WTC11 (cell line): ENCODE data around the gene ADIPOR2. TPM values are rescaled to one million over a fixed set of nuclear protein-coding genes. Genes with fewer than 3 reads are reported as not detected.

Experiments used
- ATAC-seq: fragments of 200-7000 bp; cut with Tn5 transposase; 2 replicates; pipeline ENCODE4 v1.10.0; 2021; ENCODE audit warnings: mild to moderate bottlenecking, moderate library complexity
- CTCF ChIA-PET: fragments of 300-600 bp; sonication (Branson Sonifier 250); formaldehyde crosslinking; loops from one replicate; lab custom pipeline; 2021; ENCODE audit warnings: antibody characterized with exemption; lab: Charles Lee
- POLR2A ChIA-PET: fragments of 350-600 bp; sonication (Branson Sonifier 250); formaldehyde crosslinking; loops from one replicate; lab custom pipeline; 2021; ENCODE audit warnings: antibody characterized with exemption; lab: Charles Lee
- DNase-seq: peaks from one replicate; pipeline ENCODE4 v3.0.0; 2021; ENCODE audit warnings: low spot score
- H3K27ac Mint-ChIP-seq: 2 replicates; pipeline ENCODE4 v1.8.0; 2021; ENCODE audit warnings: mixed read lengths
- H3K27me3 Mint-ChIP-seq: 2 replicates; pipeline ENCODE4 v1.8.0; 2021; ENCODE audit warnings: low read depth, mild to moderate bottlenecking, moderate library complexity, mixed read lengths
- H3K36me3 Mint-ChIP-seq: 2 replicates; pipeline ENCODE4 v1.8.0; 2021; ENCODE audit warnings: mixed read lengths
- H3K4me1 Mint-ChIP-seq: 2 replicates; pipeline ENCODE4 v1.8.0; 2022; ENCODE audit warnings: mixed read lengths
- H3K4me3 Mint-ChIP-seq: 2 replicates; pipeline ENCODE4 v1.8.0; 2021; ENCODE audit warnings: mild to moderate bottlenecking, moderate library complexity, mixed read lengths
- H3K9me3 Mint-ChIP-seq: 2 replicates; pipeline ENCODE4 v1.8.0; 2021; ENCODE audit warnings: mixed read lengths
- CBFB ChIP-seq: sonication (generic); formaldehyde crosslinking; IDR thresholded peaks from 2 replicates; pipeline ENCODE4 v1.8.1; 2022; ENCODE audit warnings: mild to moderate bottlenecking, low read depth, missing genetic modification reagents
- CREB1 ChIP-seq: sonication (generic); formaldehyde crosslinking; IDR thresholded peaks from 2 replicates; pipeline ENCODE4 v1.8.0; 2023; ENCODE audit warnings: mild to moderate bottlenecking, missing genetic modification reagents
- EMX1 ChIP-seq: fragments of 250-450 bp; sonication (Bioruptor Pico); IDR thresholded peaks from 2 replicates; pipeline ENCODE4 v1.8.0; 2021; ENCODE audit warnings: mild to moderate bottlenecking
- ESRRA ChIP-seq: sonication (generic); formaldehyde crosslinking; IDR thresholded peaks from 2 replicates; pipeline ENCODE4 v1.8.1; 2022; ENCODE audit warnings: mild to moderate bottlenecking, missing genetic modification reagents, borderline replicate concordance
- FOXJ3 ChIP-seq: sonication (generic); formaldehyde crosslinking; IDR thresholded peaks from 2 replicates; pipeline ENCODE4 v1.9.0; 2021; ENCODE audit warnings: missing genetic modification reagents, mild to moderate bottlenecking, borderline replicate concordance
- IRF2 ChIP-seq: sonication (generic); formaldehyde crosslinking; IDR thresholded peaks from 2 replicates; pipeline ENCODE4 v1.8.0; 2022; ENCODE audit warnings: low read depth, missing genetic modification reagents, borderline replicate concordance
- NR2C2 ChIP-seq: sonication (generic); formaldehyde crosslinking; IDR thresholded peaks from 2 replicates; pipeline ENCODE4 v1.8.0; 2022; ENCODE audit warnings: mild to moderate bottlenecking, missing genetic modification reagents
- NR3C1 ChIP-seq: sonication (generic); formaldehyde crosslinking; conservative IDR thresholded peaks from 2 replicates; pipeline ENCODE4 v1.8.1; 2023; ENCODE audit warnings: low read depth, mild to moderate bottlenecking, missing genetic modification reagents
- SP1 ChIP-seq: sonication (generic); formaldehyde crosslinking; conservative IDR thresholded peaks from 2 replicates; pipeline ENCODE4 v1.8.1; 2022; ENCODE audit warnings: missing genetic modification reagents
- TCF7 ChIP-seq: sonication (generic); formaldehyde crosslinking; IDR thresholded peaks from 2 replicates; pipeline ENCODE4 v1.8.0; 2022; ENCODE audit warnings: mild to moderate bottlenecking, low read depth, missing genetic modification reagents, moderate library complexity
- ZNF671 ChIP-seq: fragments of 250-450 bp; sonication (Bioruptor Pico); IDR thresholded peaks from 2 replicates; pipeline ENCODE4 v1.8.0; 2021; ENCODE audit warnings: mild to moderate bottlenecking
- total RNA-seq: library from RNA; stranded (reverse); gene quantifications from 3 replicates; pipeline ENCODE4 v1.2.3, GENCODE V29; 2021
- TF ChIP-seq, protein P1 (sequence below): sonication (generic); formaldehyde crosslinking; IDR thresholded peaks from 2 replicates; pipeline ENCODE4 v1.8.0; 2022; ENCODE audit warnings: mild to moderate bottlenecking, missing genetic modification reagents
- TF ChIP-seq, protein P2 (sequence below): fragments of 250-450 bp; sonication (Bioruptor Pico); IDR thresholded peaks from 2 replicates; pipeline ENCODE4 v1.9.0; 2021; ENCODE audit warnings: moderate library complexity, mild to moderate bottlenecking, inconsistent platforms, borderline replicate concordance
- TF ChIP-seq, protein P3 (sequence below): fragments of 250-450 bp; sonication (Bioruptor Pico); IDR thresholded peaks from 2 replicates; pipeline ENCODE4 v1.9.0; 2021; ENCODE audit warnings: mild to moderate bottlenecking, borderline replicate concordance
- TF ChIP-seq, protein P4 (sequence below): fragments of 250-450 bp; sonication (Bioruptor Pico); IDR thresholded peaks from 2 replicates; pipeline ENCODE4 v2.1.2; 2022; ENCODE audit warnings: mild to moderate bottlenecking, moderate library complexity
- TF ChIP-seq, protein P5 (sequence below): sonication (generic); formaldehyde crosslinking; IDR thresholded peaks from 2 replicates; pipeline ENCODE4 v1.8.1; 2023; ENCODE audit warnings: mild to moderate bottlenecking, missing genetic modification reagents, moderate library complexity
- TF ChIP-seq, protein P6 (sequence below): sonication (generic); formaldehyde crosslinking; IDR thresholded peaks from 2 replicates; pipeline ENCODE4 v1.8.1; 2023; ENCODE audit warnings: mild to moderate bottlenecking, missing genetic modification reagents, moderate library complexity
- TF ChIP-seq, protein P7 (sequence below): sonication (generic); formaldehyde crosslinking; IDR thresholded peaks from 2 replicates; pipeline ENCODE4 v1.8.1; 2022; ENCODE audit warnings: low read depth, mild to moderate bottlenecking, moderate library complexity, missing genetic modification reagents, borderline replicate concordance

The ADIPOR2 gene
- total RNA-seq, 1 experiment from 2014 or later: 38.4 TPM

DNA sequence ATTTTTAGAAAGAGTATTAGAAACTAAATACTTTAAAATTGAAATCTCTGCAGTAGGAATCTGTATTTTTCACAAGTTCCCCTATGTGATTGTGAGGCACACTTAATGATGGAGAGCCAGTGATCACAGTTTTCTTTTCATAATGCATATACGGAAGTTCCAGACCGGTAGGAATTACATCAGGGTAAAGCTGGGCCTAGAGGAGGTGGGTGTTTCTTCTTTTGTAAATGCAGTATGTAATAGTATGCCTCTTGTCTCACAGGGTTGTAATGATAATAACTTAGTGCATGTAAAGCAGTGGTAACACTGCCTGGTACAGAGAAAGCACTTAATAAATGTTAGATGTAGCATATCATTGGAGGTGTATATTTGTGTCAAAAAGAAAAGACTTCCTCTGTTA, 72.3 kb downstream of the ADIPOR2 start:
- Mint-ChIP-seq H3K4me3 (no peak overlapping the region), H3K27me3 (no peaks in the 10 kb centered on the region), H3K4me1 (peaks cover 24% of the 10 kb centered on the region), H3K36me3 (0 out of 2 replicates have a peak, but pooled peaks cover 2% of the 10 kb centered on the region), H3K27ac (no peak overlapping the region), H3K9me3 (no peaks in the 10 kb centered on the region)
- TF ChIP-seq, protein P1, sequence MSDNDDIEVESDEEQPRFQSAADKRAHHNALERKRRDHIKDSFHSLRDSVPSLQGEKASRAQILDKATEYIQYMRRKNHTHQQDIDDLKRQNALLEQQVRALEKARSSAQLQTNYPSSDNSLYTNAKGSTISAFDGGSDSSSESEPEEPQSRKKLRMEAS: no peak
- TF ChIP-seq, protein P2, sequence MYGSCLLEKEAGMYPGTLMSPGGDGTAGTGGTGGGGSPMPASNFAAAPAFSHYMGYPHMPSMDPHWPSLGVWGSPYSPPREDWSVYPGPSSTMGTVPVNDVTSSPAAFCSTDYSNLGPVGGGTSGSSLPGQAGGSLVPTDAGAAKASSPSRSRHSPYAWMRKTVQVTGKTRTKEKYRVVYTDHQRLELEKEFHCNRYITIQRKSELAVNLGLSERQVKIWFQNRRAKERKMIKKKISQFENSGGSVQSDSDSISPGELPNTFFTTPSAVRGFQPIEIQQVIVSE (CRISPR knock-in tag): no peak
- no peak for TF ChIP-seq ESRRA (CRISPR knock-in tag)
- TF ChIP-seq IRF2 (CRISPR knock-in tag): no peak
- TF ChIP-seq, protein P3, sequence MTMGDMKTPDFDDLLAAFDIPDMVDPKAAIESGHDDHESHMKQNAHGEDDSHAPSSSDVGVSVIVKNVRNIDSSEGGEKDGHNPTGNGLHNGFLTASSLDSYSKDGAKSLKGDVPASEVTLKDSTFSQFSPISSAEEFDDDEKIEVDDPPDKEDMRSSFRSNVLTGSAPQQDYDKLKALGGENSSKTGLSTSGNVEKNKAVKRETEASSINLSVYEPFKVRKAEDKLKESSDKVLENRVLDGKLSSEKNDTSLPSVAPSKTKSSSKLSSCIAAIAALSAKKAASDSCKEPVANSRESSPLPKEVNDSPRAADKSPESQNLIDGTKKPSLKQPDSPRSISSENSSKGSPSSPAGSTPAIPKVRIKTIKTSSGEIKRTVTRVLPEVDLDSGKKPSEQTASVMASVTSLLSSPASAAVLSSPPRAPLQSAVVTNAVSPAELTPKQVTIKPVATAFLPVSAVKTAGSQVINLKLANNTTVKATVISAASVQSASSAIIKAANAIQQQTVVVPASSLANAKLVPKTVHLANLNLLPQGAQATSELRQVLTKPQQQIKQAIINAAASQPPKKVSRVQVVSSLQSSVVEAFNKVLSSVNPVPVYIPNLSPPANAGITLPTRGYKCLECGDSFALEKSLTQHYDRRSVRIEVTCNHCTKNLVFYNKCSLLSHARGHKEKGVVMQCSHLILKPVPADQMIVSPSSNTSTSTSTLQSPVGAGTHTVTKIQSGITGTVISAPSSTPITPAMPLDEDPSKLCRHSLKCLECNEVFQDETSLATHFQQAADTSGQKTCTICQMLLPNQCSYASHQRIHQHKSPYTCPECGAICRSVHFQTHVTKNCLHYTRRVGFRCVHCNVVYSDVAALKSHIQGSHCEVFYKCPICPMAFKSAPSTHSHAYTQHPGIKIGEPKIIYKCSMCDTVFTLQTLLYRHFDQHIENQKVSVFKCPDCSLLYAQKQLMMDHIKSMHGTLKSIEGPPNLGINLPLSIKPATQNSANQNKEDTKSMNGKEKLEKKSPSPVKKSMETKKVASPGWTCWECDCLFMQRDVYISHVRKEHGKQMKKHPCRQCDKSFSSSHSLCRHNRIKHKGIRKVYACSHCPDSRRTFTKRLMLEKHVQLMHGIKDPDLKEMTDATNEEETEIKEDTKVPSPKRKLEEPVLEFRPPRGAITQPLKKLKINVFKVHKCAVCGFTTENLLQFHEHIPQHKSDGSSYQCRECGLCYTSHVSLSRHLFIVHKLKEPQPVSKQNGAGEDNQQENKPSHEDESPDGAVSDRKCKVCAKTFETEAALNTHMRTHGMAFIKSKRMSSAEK: no peak
- TF ChIP-seq, protein P4, sequence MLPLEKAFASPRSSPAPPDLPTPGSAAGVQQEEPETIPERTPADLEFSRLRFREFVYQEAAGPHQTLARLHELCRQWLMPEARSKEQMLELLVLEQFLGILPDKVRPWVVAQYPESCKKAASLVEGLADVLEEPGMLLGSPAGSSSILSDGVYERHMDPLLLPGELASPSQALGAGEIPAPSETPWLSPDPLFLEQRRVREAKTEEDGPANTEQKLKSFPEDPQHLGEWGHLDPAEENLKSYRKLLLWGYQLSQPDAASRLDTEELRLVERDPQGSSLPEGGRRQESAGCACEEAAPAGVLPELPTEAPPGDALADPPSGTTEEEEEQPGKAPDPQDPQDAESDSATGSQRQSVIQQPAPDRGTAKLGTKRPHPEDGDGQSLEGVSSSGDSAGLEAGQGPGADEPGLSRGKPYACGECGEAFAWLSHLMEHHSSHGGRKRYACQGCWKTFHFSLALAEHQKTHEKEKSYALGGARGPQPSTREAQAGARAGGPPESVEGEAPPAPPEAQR (CRISPR knock-in tag): no peak
- no peak for TF ChIP-seq SP1 (CRISPR knock-in tag)
- TF ChIP-seq NR2C2: no peak
- TF ChIP-seq EMX1: no peak
- no peak for TF ChIP-seq ZNF671 (CRISPR knock-in tag)
- TF ChIP-seq, protein P5, sequence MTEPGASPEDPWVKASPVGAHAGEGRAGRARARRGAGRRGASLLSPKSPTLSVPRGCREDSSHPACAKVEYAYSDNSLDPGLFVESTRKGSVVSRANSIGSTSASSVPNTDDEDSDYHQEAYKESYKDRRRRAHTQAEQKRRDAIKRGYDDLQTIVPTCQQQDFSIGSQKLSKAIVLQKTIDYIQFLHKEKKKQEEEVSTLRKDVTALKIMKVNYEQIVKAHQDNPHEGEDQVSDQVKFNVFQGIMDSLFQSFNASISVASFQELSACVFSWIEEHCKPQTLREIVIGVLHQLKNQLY: no peak
- no peak for TF ChIP-seq CBFB (CRISPR knock-in tag)
- no peak for TF ChIP-seq FOXJ3
- TF ChIP-seq TCF7: no peak
- TF ChIP-seq NR3C1: no peak
- no peak for ATAC-seq
- DNase-seq: no peak
- POLR2A ChIA-PET: no interaction called here
- CTCF ChIA-PET: no interaction called here

DNA sequence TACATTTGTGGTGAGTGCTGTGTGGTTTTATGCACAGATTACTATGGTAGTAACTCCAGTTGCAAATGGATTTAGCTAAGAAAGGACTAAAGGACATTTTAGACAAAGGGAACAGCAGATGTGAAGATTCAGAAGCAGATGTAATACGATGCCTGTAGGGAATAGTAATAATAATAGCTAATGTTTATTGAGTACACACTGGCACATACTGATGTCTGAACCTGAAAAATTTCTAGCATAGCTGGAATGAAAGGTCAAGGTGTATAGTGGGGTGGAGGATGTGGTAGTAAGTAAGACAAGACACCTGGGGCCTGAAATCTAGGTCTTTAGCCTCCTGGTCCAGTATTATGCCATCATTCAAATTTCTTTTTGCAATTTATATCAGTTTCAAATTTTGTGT, 75.2 kb downstream of the ADIPOR2 start:
- CTCF ChIA-PET: interaction anchor here (1.8 to 3.6 kb wide), 2 partner anchors 25 to 114 kb away, joined by 5 to 12 read pairs; no protein-coding TSS in a partner anchor
- no peak overlapping the region for H3K4me3 Mint-ChIP-seq
- no peaks in the 10 kb centered on the region for H3K9me3 Mint-ChIP-seq
- no peak for ATAC-seq
- H3K36me3 Mint-ChIP-seq: no peaks in the 10 kb centered on the region
- no peak for TF ChIP-seq CREB1 (CRISPR knock-in tag)
- TF ChIP-seq, protein P6, sequence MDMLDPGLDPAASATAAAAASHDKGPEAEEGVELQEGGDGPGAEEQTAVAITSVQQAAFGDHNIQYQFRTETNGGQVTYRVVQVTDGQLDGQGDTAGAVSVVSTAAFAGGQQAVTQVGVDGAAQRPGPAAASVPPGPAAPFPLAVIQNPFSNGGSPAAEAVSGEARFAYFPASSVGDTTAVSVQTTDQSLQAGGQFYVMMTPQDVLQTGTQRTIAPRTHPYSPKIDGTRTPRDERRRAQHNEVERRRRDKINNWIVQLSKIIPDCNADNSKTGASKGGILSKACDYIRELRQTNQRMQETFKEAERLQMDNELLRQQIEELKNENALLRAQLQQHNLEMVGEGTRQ (CRISPR knock-in tag): no peak
- TF ChIP-seq, protein P7, sequence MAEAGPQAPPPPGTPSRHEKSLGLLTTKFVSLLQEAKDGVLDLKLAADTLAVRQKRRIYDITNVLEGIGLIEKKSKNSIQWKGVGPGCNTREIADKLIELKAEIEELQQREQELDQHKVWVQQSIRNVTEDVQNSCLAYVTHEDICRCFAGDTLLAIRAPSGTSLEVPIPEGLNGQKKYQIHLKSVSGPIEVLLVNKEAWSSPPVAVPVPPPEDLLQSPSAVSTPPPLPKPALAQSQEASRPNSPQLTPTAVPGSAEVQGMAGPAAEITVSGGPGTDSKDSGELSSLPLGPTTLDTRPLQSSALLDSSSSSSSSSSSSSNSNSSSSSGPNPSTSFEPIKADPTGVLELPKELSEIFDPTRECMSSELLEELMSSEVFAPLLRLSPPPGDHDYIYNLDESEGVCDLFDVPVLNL (CRISPR knock-in tag): no peak
- POLR2A ChIA-PET: no interaction called here
- no peaks in the 10 kb centered on the region for H3K27me3 Mint-ChIP-seq
- H3K27ac Mint-ChIP-seq: no peak overlapping the region
- DNase-seq: no peak
- peaks cover 19% of the 10 kb centered on the region for H3K4me1 Mint-ChIP-seq
